Stimulated activated CD8-positive, alpha-beta memory T cell treated with anti-CD3 and anti-CD28 coated beads, Interleukin-12 subunit alpha, Interleukin-12 subunit beta, amount 100 ng/mL, for 24 hours (primary cell): ENCODE data around the gene CBX5.
"Not testable (repeated sequence)": the region's sequence is repeated elsewhere in the genome, so short reads cannot be mapped to it uniquely, and the experiment has no call there.

ENCODE experiments used
- DNase-seq: peaks from one replicate; pipeline ENCODE4 v3.0.0-alpha.2; 2020; ENCODE audit errors: extremely low read depth

The CBX5 gene

GRCh38 chr12:54294152-54294952, 14.4 kb upstream of the CBX5 start:
- DNase-seq = no peak

GRCh38 chr12:54292931-54293241, 13.0 kb upstream of the CBX5 start:
- no peak for DNase-seq

GRCh38 chr12:54292083-54292930, 12.4 kb upstream of the CBX5 start:
- DNase-seq = no peak

GRCh38 chr12:54287261-54288157, 7.6 kb upstream of the CBX5 start:
- no peak for DNase-seq

- DNase-seq = no peak
Observed at GRCh38 chr12:54286042-54287030, 6.4 kb upstream of the CBX5 start.

GRCh38 chr12:54285150-54286041, 5.5 kb upstream of the CBX5 start:
- DNase-seq = no peak

- DNase-seq = not testable (repeated sequence)
Observed at GRCh38 chr12:54284070-54284780, 4.3 kb upstream of the CBX5 start.

- DNase-seq = no peak
Observed at GRCh38 chr12:54282949-54283593, 3.1 kb upstream of the CBX5 start.

- not testable (repeated sequence) for DNase-seq
Observed at GRCh38 chr12:54281694-54282093, 1.8 kb upstream of the CBX5 start.

GRCh38 chr12:54281261-54281638, 1.3 kb upstream of the CBX5 start:
- not testable (repeated sequence) for DNase-seq

GRCh38 chr12:54280468-54281260, 742 bp upstream of the CBX5 start, which contains the start of gene HNRNPA1:
Gene HNRNPA1 (plus strand): TSS chr12:54280726. CDS start chr12:54280808, 82 bp downstream.
- DNase-seq = peak; percentile 84

- DNase-seq = no peak
Observed at GRCh38 chr12:54279227-54279631, 693 bp downstream of the CBX5 start.

GRCh38 chr12:54277823-54278276, 2.1 kb downstream of the CBX5 start:
- no peak for DNase-seq

- no peak for DNase-seq
Observed at GRCh38 chr12:54276368-54276767, 3.6 kb downstream of the CBX5 start.

GRCh38 chr12:54273981-54274380, 5.9 kb downstream of the CBX5 start:
- DNase-seq = no peak

- DNase-seq = no peak
Observed at GRCh38 chr12:54272214-54272613, 7.7 kb downstream of the CBX5 start.

- DNase-seq = no peak
Observed at GRCh38 chr12:54270345-54270744, 9.6 kb downstream of the CBX5 start.

GRCh38 chr12:54266852-54267251, 13.1 kb downstream of the CBX5 start:
- no peak for DNase-seq
